HUDEP-2 (cell line): Measurements from ENCODE around the gene MEF2D.

Experiments used
- DNase-seq, 76 experiments: peaks; one replicate each; lab custom pipeline; 2025; ENCODE audit not compliant: unreplicated experiment in 76 of 76; lab: John Stamatoyannopoulos, UW

The MEF2D gene

DNA sequence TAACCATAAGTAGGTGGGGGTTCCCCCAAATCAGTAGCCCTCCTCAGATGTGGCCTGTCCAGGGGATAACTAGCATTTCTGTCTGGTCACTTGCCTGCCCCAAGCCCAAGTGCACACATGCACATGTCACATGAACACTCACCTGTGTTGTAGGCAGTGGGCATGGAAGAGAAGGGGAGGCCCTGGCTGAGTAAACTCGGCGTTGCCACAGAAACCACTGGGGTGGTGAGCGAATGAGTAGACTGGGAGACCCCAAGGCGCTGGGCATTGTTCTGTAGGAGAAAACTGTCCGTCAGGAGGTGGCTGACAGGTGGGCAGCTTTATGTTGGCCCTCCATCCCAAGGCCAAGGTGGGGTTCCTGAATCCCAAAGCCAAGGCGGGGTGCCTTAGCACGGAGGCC, 25.6 kb downstream of the MEF2D start:
- DNase-seq, result no peak

DNA sequence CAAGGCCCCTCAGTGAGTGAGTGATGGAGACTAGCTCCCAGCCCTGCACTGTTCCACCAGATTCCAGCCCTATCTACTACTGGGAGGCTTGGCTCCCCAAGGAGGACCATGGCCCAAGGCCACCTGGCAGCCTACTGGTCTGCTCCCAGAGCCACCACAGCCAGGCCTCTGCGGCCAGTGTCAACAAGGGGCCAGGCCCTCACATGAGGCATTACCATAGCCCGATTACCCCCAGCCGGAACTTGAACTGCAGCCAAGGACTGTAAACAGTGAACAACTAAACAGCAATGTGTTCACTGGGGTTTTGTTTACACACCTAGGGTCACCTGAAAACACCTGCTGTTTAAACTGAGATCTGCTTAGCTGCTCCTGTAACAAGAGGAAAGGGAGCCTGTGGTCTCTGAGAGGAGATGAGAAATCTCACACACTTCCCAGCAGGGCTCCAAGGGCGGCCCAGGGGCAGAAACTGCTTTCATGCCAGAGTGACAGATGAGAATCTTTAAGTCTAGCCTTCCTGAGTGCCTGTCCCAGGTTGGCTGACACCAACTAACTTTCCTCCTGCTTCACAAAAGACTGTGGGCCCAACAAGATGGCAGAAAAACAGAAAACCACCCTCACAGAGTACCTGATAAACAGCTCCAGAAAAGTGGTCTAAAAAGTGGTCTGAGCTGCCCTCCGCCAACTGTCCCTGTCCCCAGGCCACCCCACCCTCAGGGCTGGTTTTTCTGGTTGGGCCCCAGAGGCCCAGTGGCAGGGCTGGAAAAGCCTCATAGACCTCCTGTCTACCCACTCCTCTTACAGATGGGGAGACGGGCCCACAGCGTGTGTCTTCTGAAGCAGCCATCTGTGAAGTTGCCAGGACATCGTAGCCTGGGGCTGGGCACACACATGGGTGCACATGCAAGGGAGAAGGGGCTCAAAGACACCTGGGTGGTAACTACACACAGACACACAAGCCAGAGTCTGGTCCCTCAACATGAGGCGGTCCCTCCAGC, 28.8 kb downstream of the MEF2D start:
- no peak for DNase-seq

DNA sequence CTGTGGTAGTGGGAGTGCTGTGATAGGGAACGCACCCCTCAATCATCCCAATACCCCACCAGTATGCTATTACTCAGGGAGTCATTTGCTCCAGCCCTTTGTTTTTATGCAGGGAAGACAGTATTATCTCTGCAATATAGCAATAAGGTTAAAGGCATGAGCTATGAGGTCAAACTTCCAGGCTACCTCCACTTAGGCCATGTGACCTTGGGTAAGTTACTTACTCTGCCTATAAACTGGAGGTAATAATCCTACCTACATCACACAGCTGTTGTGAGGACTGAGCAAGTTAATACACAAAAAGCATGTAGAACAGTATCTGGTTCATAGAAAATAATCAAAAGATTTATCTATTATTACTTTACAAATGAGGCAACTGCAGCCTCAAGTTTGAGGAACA, 30.1 kb downstream of the MEF2D start:
- DNase-seq, result no peak

DNA sequence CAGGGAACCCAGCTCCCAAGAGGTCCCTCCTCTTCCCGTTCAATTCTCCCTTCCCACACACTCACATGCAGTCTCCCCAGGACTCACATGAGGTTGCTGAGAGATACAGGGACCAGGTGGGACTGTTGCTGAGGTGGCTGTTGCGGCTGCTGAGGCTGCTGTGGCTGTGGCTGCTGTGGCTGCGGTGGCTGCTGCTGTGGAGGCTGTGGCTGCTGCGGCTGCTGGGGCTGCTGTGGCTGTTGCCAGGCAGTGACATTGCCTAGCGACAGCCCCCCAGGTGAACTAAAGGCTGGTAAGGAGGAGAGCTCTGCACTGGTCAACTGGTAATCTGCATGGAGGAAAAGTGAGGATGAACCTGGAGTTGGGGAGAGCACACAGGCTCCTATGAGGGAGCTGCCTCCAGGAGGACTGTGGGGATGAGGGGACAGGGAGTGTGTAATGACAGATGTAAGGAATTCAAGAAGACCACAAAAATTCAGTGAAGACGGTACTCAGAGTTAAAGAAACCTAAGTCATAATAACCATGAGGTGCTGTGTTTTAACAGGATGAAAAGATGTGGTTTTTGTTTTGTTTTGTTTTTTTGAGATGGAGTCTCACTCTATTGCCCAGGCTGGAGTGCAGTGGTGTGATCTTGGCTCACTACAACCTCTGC, 31.8 kb downstream of the MEF2D start:
- DNase-seq, result no peak

DNA sequence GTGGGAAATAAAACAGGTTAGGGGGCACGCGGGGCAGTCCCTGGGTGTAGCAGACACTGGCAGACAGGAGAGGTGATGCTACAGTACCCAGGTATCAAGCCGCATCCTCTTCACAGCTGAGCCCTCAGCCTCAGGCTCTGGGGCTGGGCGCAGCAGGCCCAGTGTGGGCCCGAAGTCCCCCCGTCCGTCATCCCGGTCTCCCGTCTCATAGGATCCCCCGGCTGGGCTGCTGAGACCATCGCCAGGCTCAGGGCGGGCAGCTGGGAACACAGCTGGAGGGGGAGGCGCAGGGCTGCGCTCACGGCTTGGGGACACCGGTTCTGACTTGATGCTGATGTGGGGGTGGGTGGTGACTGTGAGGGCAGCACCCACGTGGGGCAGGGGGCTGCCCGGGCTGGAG, 32.7 kb downstream of the MEF2D start:
- no peak for DNase-seq

DNA sequence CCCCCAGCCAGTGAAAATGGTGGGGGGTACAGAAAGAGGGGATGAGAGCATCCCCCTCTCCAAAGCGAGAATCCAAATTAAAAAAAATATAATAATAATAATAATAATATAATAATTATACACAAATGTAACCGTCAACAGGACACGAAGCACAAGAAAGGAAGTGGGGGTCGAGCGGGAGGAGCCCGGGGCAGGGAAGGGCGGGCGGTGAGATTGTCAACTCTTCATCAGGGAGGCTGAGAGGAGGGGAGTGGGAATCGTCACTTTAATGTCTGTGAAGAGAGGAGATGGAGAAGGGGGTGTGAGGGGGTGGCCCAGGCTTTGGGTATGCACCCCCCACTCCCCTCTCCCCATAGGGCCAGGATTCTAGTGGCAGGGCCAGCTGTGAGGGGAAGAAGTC, 33.2 kb downstream of the MEF2D start:
- no peak for DNase-seq

DNA sequence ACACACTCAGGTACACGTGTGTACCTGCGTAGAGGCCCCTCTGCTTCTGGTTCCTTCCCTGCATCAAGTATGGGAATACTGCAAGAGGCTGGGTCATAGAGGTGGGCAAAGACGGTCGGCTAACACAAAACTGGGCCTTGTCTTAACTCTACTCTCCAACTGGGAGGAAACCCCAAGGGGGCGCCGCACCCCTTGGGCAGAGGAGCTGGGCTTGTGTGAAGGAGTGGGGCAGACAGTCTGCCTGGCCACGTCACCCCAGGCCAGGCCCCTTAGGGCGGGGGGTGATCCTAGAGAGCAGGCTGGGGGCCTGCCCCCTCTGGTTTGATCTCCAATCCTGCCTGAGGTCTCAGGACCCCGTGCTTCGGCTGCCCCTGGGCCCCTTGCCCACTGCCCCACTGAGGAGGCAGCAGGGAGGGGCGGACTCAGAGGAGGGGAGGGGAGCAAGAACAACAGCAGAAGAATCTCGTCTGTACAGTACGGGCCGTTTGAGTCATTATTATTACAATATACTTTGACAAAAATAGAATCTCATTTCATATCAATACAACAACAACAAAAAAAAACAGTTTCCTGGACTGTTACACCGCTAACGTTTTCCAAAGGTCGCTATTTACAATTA, 34.7 kb downstream of the MEF2D start:
- DNase-seq, result no peak

DNA sequence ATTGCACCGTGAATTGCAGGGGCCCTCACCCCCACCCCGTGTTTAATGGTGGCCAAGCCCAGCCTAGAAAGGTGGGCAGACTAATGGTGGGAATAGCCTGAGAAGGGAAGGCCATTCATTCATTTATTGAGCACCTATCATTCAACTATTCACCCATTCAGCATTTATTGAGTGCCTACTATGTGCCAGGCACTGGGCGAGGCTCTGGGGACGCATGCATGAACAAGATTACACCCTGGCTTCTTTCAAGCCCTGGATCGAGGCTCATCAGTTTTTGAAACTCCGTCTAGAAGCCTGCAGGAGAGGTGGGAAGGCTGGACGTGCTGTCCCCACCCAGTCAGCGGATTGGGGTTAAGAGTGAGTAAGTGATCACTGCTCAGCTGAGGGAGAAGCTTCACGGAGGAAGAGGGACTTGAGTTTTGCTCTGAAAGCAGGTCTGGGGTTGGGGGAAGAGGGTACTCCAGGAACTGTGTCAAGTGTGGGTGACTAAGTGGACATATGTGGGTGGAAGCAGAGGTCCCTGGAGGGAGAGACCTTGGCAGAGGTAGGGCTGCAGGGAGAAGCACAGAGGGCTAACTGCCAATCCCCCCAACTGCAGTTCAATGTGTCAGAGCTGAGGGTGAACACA, 35.6 kb downstream of the MEF2D start:
- peak in 1 of 76 experiments; percentile 9 for DNase-seq

DNA sequence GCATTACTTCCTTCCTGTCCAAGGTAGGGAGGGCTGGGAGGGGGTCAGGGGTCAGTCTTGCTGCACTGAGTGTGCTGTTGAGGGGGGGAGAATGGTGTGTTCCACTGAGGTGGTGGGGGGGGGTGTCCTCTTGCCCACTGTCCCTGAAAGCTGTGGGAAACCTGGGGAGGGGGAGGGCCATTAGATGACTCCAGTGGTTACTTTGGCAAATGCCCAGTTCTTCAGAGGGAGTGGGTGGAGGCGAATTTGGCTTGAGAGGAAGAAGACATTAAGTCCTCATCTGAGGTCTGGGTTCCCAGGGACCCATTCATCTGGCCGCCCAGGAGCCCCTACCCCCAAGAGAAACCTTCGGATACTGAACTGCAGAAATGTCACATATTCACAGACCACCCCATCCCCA, 36.2 kb downstream of the MEF2D start:
- DNase-seq, result peak in 6 of 76 experiments; percentile 8 to 39 (median 18)

DNA sequence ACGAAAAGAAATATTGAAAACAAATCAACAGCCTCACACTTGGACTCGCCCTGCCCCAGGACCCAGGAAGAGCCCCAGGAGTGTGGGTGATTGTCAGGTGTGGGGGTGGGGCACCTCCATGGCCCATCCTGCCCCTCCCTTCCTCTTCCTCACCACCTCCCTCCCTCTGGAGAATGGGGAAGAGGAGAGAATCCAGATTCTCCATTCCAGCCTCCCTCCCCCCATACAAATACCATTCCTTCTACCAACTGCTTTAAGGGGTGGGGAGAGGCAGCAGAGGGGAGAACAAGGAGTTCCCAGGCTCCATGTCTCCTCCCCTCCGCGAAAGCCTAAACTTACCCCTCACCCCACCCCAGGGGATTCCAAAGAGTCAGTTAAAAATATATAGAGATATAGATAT, 36.7 kb downstream of the MEF2D start:
- DNase-seq, result no peak

DNA sequence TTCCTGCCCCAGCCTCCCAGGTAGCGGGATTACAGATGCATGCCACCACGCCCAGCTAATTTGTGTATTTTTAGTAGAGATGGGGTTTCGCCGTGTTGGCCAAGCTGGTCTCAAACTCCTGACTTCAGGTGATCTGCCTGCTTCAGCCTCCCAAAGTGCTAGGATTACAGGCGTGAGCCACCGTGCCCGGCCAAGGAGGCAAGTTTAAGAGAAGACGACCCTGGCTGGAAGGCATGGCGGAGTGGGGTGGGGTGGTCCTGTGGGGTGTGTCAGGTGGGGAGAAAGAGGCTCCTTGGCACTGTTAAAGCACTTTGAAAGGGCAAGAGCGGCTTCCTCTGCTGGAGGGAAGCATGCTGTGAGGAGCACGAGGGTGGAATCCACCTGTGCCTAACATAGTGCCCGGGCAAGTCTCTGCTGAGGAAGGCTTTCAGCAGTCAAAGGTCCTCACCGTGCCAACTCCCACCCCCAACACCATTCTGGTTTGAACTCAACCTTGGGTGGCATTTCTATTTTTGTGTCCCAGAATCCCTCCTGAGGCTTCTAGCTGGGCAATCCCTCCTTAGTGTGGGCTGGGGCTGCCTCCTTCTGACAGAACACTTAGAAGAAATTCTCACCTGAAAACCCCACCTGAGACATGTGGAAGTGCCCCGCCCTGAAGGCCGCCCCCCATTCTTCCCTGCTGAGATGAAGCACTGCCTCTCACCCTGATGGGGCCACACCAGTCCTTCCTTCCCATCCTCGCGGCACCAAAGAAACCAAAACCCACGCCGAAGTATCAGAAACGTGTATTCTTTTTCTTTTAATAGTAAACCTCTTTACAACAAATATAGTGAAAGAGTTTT, 37.4 kb downstream of the MEF2D start:
- DNase-seq, result no peak

DNA sequence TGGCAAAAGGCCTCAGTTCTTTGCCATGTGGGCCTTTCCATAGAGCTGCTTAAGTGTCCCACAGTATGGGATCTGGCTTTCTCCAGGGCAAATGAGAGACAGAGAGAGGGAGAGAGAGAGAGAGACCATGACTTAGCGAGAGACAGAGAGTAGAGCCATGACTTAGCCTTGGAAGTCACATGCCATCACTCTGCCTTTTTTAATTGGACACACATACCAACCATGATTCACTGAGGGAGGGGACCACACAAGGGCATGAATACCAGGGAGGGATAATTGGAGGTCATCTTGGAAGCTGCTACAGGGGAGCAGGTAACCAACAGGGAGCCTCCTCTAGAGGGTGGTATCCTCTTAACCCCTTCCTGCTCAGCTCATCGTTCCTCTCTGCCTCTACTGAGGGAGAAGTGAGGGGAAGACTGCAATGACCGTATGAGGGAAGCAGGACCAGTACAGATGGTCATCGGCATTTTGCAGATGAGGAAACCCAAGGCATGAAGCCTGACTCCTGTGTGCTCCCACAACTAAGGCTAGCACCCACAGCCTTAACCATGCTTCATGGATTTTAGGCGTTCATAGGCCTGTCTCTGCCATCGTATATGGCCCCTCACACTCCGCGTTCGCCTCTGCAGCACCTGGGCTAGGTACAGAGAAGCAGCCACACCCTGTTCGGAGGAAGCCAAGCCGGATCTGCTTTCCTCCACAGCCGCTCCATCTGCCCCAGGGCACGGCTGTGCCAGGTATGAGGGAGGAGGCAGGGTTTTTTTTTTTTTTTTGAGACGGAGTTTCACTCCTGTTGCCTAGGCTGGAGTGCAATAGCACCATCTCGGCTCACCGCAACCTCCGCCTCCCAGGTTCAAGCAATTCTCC, 38.6 kb downstream of the MEF2D start:
- no peak for DNase-seq

DNA sequence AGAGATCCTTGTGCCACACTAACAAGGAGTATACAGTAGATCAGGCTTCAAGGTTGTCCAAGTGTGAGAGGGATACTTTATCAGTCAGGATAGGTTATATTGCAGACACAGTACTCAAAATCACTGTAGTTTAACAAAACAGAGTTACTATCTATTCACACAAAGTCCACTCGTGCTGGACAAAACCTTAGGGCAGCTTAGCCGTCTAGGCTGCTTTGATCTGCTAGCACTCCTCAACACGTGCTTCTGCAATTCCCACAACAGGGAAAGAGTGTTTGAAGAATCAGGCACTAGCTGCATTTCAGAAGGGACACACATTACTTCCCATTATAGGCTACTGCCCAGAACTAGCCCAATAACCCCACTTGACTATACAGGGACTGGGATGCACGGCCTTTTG, 39.5 kb downstream of the MEF2D start:
- DNase-seq, result no peak

DNA sequence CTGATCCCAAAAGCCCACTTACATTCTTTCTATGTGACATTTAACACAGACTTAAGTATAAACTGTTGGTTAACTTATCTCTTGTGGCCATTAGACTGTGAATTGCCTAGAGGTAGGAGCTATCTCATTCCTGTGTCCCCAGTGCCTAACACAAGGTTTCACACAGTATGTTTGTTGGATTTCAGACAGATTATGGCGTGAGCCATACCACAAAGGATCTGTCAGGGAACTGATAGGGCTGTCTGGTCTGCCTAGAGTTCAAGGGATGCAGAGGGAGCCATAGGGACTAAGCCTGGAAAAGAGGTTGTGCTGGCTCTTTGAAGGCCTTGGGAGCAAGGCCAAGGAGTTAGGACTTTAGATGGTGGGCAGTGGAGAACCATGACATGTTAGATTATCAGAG, 40.0 kb downstream of the MEF2D start:
- DNase-seq, result peak in 32 of 76 experiments; percentile 9 to 80 (median 27)

DNA sequence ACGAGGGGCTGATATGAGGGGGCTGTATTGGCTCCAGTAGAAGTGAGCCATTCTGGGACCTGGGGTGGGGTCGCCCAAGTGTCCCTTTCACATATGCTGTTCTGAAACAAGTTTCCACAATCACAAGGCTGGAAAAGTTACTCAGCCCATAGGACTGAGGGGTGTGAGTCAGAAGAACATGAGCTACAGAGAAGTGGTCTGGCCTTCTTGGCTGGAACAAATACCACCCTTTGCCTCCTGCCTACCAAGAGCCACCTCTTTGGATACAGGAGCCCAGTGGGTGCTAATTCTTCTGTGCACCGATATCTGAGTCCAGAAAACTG, 42.4 kb downstream of the MEF2D start:
- DNase-seq, result no peak

DNA sequence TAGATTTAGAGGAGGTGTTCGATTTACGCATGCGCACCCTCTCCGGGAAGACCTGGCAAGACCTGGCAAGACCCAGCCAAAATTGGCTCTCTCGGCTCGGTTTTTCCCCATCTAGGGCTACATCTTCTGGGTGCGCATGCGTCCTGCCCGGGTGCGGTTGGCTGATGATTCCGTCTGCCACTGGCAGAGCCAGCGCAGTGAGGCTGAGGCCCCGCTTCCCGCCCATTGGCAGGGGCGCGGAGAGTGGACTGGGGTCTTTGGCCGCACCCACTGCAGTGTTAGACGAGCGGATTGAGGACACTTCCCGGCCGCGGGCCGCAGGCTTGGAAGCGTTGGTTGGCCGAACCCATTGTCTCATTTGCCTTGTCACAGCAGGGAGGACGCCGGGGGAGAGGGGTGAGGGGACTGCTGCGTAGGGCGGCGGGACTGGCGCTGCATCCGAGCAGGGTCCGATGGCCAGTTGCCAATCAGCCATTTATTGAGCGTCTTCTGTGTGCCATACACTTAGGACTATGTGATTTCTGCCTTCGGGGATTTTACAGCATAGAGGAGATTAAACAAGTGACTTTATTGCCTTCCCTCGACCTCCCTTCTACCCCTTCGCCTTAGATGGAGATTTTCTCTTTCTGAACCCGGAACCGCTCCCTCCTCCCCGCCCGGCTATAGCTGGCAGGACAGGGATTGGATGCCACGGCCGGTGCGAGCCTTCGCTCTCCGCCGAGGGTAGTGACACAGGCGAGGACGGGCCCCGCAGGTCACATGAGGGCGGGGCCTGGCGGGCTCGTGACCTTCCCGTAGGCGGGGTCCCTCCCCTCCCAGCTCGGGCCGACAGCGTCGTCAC, 43.7 kb downstream of the MEF2D start:
- DNase-seq, result peak in 75 of 76 experiments; percentile 76 to 98 (median 95)

DNA sequence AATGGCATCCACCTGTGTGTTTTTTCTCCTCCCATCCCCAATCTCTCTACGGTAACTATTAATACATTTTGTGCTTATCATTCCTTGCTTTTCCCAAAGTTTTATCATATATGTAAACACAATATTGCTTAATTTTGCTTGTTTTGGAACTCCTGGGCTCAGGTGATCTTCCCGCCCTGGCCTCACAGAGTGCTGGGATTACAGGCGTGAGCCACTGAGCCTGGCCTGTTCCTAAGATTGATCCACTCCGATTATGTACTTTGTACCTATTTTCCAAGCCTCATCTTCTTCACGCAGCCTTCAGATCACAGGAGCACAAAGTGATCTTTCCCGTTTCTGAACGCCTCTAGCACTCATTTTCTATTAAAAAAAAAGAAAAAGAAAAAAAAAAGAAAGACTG, 45.2 kb downstream of the MEF2D start:
- no peak for DNase-seq

DNA sequence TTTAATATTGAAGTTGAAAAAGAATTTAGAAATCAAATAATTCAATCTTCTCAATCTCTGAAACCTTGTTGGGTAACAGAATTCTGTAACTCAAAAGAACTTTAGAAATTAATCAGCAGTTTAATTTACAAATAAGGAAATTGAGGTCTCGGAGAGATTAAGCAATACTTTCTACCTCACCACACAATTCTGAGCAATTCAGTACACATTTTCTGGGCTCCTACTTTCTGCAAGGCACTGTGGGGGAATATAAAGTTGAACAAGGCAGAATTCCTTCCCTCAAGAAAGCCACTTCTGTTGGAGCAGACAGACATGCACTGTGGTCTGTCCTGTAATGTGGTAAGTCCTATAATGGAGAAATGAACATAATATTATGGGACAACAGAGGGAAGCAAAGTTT, 47.7 kb downstream of the MEF2D start:
- DNase-seq, result no peak
